Effector memory CD8-positive, alpha-beta T cell (primary cell): ENCODE results near the gene GRM2.
A peak's percentile ranks its signal among the peaks of the same experiment; 100 is the strongest.

Source experiments
- ATAC-seq: fragments of 150-1000 bp; cut with Tn5 transposase; replicated peaks from 2 replicates; pipeline ENCODE4 v1.10.0; 2021; ENCODE audit warnings: mild to moderate bottlenecking, moderate library complexity
- DNase-seq, 3 experiments: peaks; one replicate each; pipeline ENCODE4 v3.0.0; 2021
- H3K27ac Mint-ChIP-seq, 2 donors: one replicate each; pipeline ENCODE4 v1.8.0; 2022; ENCODE audit warnings: mild to moderate bottlenecking in 2 of 2, mixed read lengths in 2 of 2, moderate library complexity in 2 of 2
- H3K27me3 Mint-ChIP-seq, 2 donors: one replicate each; pipeline ENCODE4 v1.8.0; 2022; ENCODE audit warnings: mixed read lengths in 2 of 2
- H3K36me3 Mint-ChIP-seq: one replicate; pipeline ENCODE4 v1.8.0; 2022; ENCODE audit warnings: mild to moderate bottlenecking, moderate library complexity, mixed read lengths; ENCODE audit not compliant: insufficient read depth
- H3K4me1 Mint-ChIP-seq, 2 donors: one replicate each; pipeline ENCODE4 v1.8.0; 2022; ENCODE audit warnings: low read depth in 2 of 2, mixed read lengths in 2 of 2
- H3K4me3 Mint-ChIP-seq, 2 donors: one replicate each; pipeline ENCODE4 v1.8.0; 2022; ENCODE audit warnings: mild to moderate bottlenecking in 2 of 2, mixed read lengths in 2 of 2, moderate library complexity in 2 of 2
- H3K9me3 Mint-ChIP-seq, 2 donors: one replicate each; pipeline ENCODE4 v1.8.0; 2022; ENCODE audit warnings: mixed read lengths in 2 of 2

The GRM2 gene

GRCh38 chr3:51683566-51683965 is 23.3 kb upstream of the GRM2 start:
- Mint-ChIP-seq H3K4me3 (no peak overlapping the region), H3K9me3 (no peaks in the 10 kb centered on the region), H3K4me1 (peaks cover 80 to 84% of the 10 kb centered on the region in 2 donors), H3K27me3 (no peaks in the 10 kb centered on the region), H3K27ac (peak overlapping the region in 1 of 2 donors; percentile 65), H3K36me3 (peaks cover 19% of the 10 kb centered on the region)
- DNase-seq, result no peak
- no peak for ATAC-seq

GRCh38 chr3:51684971-51685751 is 21.7 kb upstream of the GRM2 start:
- peak overlapping the region; percentile 92 to 95 for H3K27ac Mint-ChIP-seq
- peaks cover 76 to 82% of the 10 kb centered on the region in 2 donors for H3K4me1 Mint-ChIP-seq
- peaks cover 29% of the 10 kb centered on the region for H3K36me3 Mint-ChIP-seq
- no peaks in the 10 kb centered on the region for H3K9me3 Mint-ChIP-seq
- H3K4me3 Mint-ChIP-seq, result peak overlapping the region; percentile 73 to 80
- DNase-seq, result no peak
- H3K27me3 Mint-ChIP-seq, result no peaks in the 10 kb centered on the region
- no peak for ATAC-seq

GRCh38 chr3:51686056-51686455 is 20.8 kb upstream of the GRM2 start:
- peaks cover 68 to 79% of the 10 kb centered on the region in 2 donors for H3K4me1 Mint-ChIP-seq
- H3K27ac Mint-ChIP-seq, result peak overlapping the region; percentile 92 to 95
- H3K9me3 Mint-ChIP-seq, result no peaks in the 10 kb centered on the region
- H3K4me3 Mint-ChIP-seq, result peak overlapping the region; percentile 73 to 80
- no peak for ATAC-seq
- H3K27me3 Mint-ChIP-seq, result no peaks in the 10 kb centered on the region
- no peak for DNase-seq
- peaks cover 29% of the 10 kb centered on the region for H3K36me3 Mint-ChIP-seq

- peak; percentile 90 for ATAC-seq
- Mint-ChIP-seq H3K9me3 (no peaks in the 10 kb centered on the region), H3K27ac (peak overlapping the region; percentile 92 to 95), H3K27me3 (no peaks in the 10 kb centered on the region), H3K4me3 (peak overlapping the region; percentile 73 to 80), H3K36me3 (peaks cover 29% of the 10 kb centered on the region), H3K4me1 (peaks cover 62 to 73% of the 10 kb centered on the region in 2 donors)
- DNase-seq, result peak; percentile 71 to 79 (median 72)
These were observed 20.2 kb upstream of the GRM2 start for GRCh38 chr3:51686512-51687215.

GRCh38 chr3:51687431-51688205 is 19.2 kb upstream of the GRM2 start:
- no peak for ATAC-seq
- H3K27me3 Mint-ChIP-seq, result no peaks in the 10 kb centered on the region

GRCh38 chr3:51688206-51688600 is 18.7 kb upstream of the GRM2 start:
- peak overlapping the region; percentile 92 to 95 for H3K27ac Mint-ChIP-seq
- H3K9me3 Mint-ChIP-seq, result no peaks in the 10 kb centered on the region
- DNase-seq, result no peak
- no peaks in the 10 kb centered on the region for H3K27me3 Mint-ChIP-seq
- peaks cover 32% of the 10 kb centered on the region for H3K36me3 Mint-ChIP-seq
- peak overlapping the region; percentile 73 to 80 for H3K4me3 Mint-ChIP-seq
- ATAC-seq, result no peak
- peaks cover 52 to 62% of the 10 kb centered on the region in 2 donors for H3K4me1 Mint-ChIP-seq

More at GRCh38 chr3:51687431-51688205, 19.2 kb upstream of the GRM2 start:
- no peak for DNase-seq
- Mint-ChIP-seq H3K4me3 (peak overlapping the region; percentile 73 to 80), H3K36me3 (peaks cover 29% of the 10 kb centered on the region), H3K27ac (peak overlapping the region; percentile 92 to 95), H3K9me3 (no peaks in the 10 kb centered on the region), H3K4me1 (peaks cover 55 to 67% of the 10 kb centered on the region in 2 donors)

GRCh38 chr3:51691021-51691420 is 15.8 kb upstream of the GRM2 start:
- DNase-seq (no peak), ATAC-seq (no peak)
- Mint-ChIP-seq H3K4me1 (peaks cover 39 to 47% of the 10 kb centered on the region in 2 donors), H3K36me3 (peaks cover 35% of the 10 kb centered on the region), H3K27me3 (no peaks in the 10 kb centered on the region), H3K4me3 (no peak overlapping the region), H3K27ac (peak overlapping the region in 1 of 2 donors; percentile 38), H3K9me3 (no peaks in the 10 kb centered on the region)

GRCh38 chr3:51691949-51692348 is 14.9 kb upstream of the GRM2 start:
- DNase-seq (no peak), ATAC-seq (no peak)
- peaks cover 33 to 37% of the 10 kb centered on the region in 2 donors for H3K4me1 Mint-ChIP-seq
- no peaks in the 10 kb centered on the region for H3K9me3 Mint-ChIP-seq
- H3K4me3 Mint-ChIP-seq, result no peak overlapping the region
- peak overlapping the region; percentile 31 to 38 for H3K27ac Mint-ChIP-seq
- H3K27me3 Mint-ChIP-seq, result no peaks in the 10 kb centered on the region
- peaks cover 37% of the 10 kb centered on the region for H3K36me3 Mint-ChIP-seq

GRCh38 chr3:51692980-51693395 is 13.9 kb upstream of the GRM2 start:
- ATAC-seq (peak; percentile 74), DNase-seq (no peak)
- Mint-ChIP-seq H3K9me3 (no peaks in the 10 kb centered on the region), H3K4me3 (peak overlapping the region; percentile 10 to 49), H3K4me1 (peaks cover 24 to 28% of the 10 kb centered on the region in 2 donors), H3K27ac (peak overlapping the region; percentile 47 to 95), H3K36me3 (peaks cover 32% of the 10 kb centered on the region), H3K27me3 (no peaks in the 10 kb centered on the region)

- H3K4me3 Mint-ChIP-seq, result no peak overlapping the region
- H3K4me1 Mint-ChIP-seq, result peaks cover 13 to 26% of the 10 kb centered on the region in 2 donors
- no peaks in the 10 kb centered on the region for H3K27me3 Mint-ChIP-seq
- H3K27ac Mint-ChIP-seq, result peak overlapping the region in 1 of 2 donors; percentile 53
- H3K36me3 Mint-ChIP-seq, result peaks cover 14% of the 10 kb centered on the region
- H3K9me3 Mint-ChIP-seq, result no peaks in the 10 kb centered on the region
- DNase-seq (no peak), ATAC-seq (no peak)
These were observed 9.9 kb upstream of the GRM2 start for GRCh38 chr3:51696954-51697353.

- peaks cover 13% of the 10 kb centered on the region for H3K36me3 Mint-ChIP-seq
These were observed 8.7 kb upstream of the GRM2 start for GRCh38 chr3:51698209-51698608.

GRCh38 chr3:51700403-51700802 is 6.5 kb upstream of the GRM2 start:
- DNase-seq, result no peak
- H3K4me3 Mint-ChIP-seq, result no peak overlapping the region
- no peaks in the 10 kb centered on the region for H3K27me3 Mint-ChIP-seq
- H3K4me1 Mint-ChIP-seq, result peaks cover 16 to 24% of the 10 kb centered on the region in 2 donors
- H3K27ac Mint-ChIP-seq, result peak overlapping the region; percentile 28 to 38
- H3K36me3 Mint-ChIP-seq, result peaks cover 18% of the 10 kb centered on the region
- no peaks in the 10 kb centered on the region for H3K9me3 Mint-ChIP-seq
- no peak for ATAC-seq

More at GRCh38 chr3:51698209-51698608, 8.7 kb upstream of the GRM2 start:
- DNase-seq (no peak), ATAC-seq (no peak)
- Mint-ChIP-seq H3K9me3 (no peaks in the 10 kb centered on the region), H3K27me3 (no peaks in the 10 kb centered on the region), H3K4me1 (peaks cover 10 to 23% of the 10 kb centered on the region in 2 donors), H3K4me3 (no peak overlapping the region), H3K27ac (peak overlapping the region; percentile 53 to 68)

- peak overlapping the region in 1 of 2 donors; percentile 38 for H3K27ac Mint-ChIP-seq
- H3K27me3 Mint-ChIP-seq, result no peaks in the 10 kb centered on the region
- no peak for ATAC-seq
- H3K9me3 Mint-ChIP-seq, result no peaks in the 10 kb centered on the region
- H3K4me3 Mint-ChIP-seq, result no peak overlapping the region
- peaks cover 13% of the 10 kb centered on the region for H3K36me3 Mint-ChIP-seq
- DNase-seq, result no peak
- H3K4me1 Mint-ChIP-seq, result peaks cover 21 to 24% of the 10 kb centered on the region in 2 donors
These were observed 4.7 kb upstream of the GRM2 start for GRCh38 chr3:51702156-51702555.
